Measurements from ENCODE around the gene GRID1. TPM values are rescaled to one million over a fixed set of nuclear protein-coding genes. Genes with fewer than 3 reads are reported as not detected.
"Not testable (repeated sequence)": the region's sequence is repeated elsewhere in the genome, so short reads cannot be mapped to it uniquely, and the experiment has no call there.

GRID1 gene
- polyA plus RNA-seq, 1 of the 3 experiments (the other 2 are of a cell fraction), result 0.13 TPM

GRCh38 chr10:86243651-86244155, 122.9 kb downstream of the GRID1 start:
- WGBS (ENCODE audit: low lambda C conversion rate), result 38% methylated on average over 10 of the region's 10 CpGs
- POLR2A ChIA-PET, result interaction anchor here (1.0 to 1.4 kb wide), 2 partner anchors 15 to 75 kb away, joined by 3 read pairs; no protein-coding TSS in a partner anchor

GRCh38 chr10:86242761-86243160, 123.8 kb downstream of the GRID1 start:
- Histone ChIP-seq H3K4me2 (no peak overlapping the region), H2AFZ (ENCODE audit: low read depth) (no peak overlapping the region), H3K9ac (no peak overlapping the region), H3K4me3 (ENCODE audit: low read depth in 2 of 2, low read length in 1 of 2) (no peak overlapping the region), H3K36me3 (replicated peaks in 1 of 2; ENCODE audit: control insufficient read depth in 1 of 2, insufficient read depth in 2 of 2, low read length in 1 of 2) (no peaks in the 10 kb centered on the region), H4K20me1 (ENCODE audit: insufficient read depth) (no peaks in the 10 kb centered on the region), H3K27ac (ENCODE audit: low read depth in 2 of 2, low read length in 1 of 2) (no peak overlapping the region), H3K27me3 (ENCODE audit: insufficient read depth) (no peaks in the 10 kb centered on the region), H3K79me2 (ENCODE audit: insufficient read depth) (no peaks in the 10 kb centered on the region), H3K4me1 (ENCODE audit: control insufficient read depth in 1 of 2, insufficient read depth in 2 of 2, low read depth in 1 of 2, low read length in 1 of 2) (peaks cover 0 to 24% of the 10 kb centered on the region in 2 experiments; a peak in 2 of 4 replicates), H3K9me2 (no peaks in the 10 kb centered on the region), H3F3A (replicated peaks; ENCODE audit: insufficient read depth) (no peaks in the 10 kb centered on the region), H3K9me3 (no peaks in the 10 kb centered on the region)
- no peak for TF ChIP-seq ELF1 (IDR thresholded peaks at IDR 0.05)
- TF ChIP-seq USF2 (IDR thresholded peaks at IDR 0.05; ENCODE audit: borderline replicate concordance, low read depth, low read length), result no peak
- TF ChIP-seq MXI1 (IDR thresholded peaks at IDR 0.05; ENCODE audit: low read depth, low read length), result no peak
- TF ChIP-seq MEF2A (IDR thresholded peaks at IDR 0.05; ENCODE audit: borderline replicate concordance, low read depth), result no peak
- no peak for TF ChIP-seq EZH2phosphoT487 (IDR thresholded peaks at IDR 0.05; ENCODE audit: borderline replicate concordance, low read depth)
- WGBS (ENCODE audit: low lambda C conversion rate), result 33% methylated on average over 3 of the region's 4 CpGs
- CTCF ChIA-PET, result interaction anchor here (0.8 to 2.5 kb wide), 5 partner anchors 17 to 107 kb away, joined by 3 to 7 read pairs (median 5); no protein-coding TSS in a partner anchor
- DNase-seq, result no peak
- POLR2A ChIA-PET, result interaction anchor here (1.6 kb wide), 1 partner anchor 8 kb away, joined by 3 read pairs; no protein-coding TSS in a partner anchor

More at GRCh38 chr10:86243651-86244155, 122.9 kb downstream of the GRID1 start:
- no peak overlapping the region for H3K4me2 ChIP-seq
- H3K9me3 ChIP-seq, result no peaks in the 10 kb centered on the region
- no peaks in the 10 kb centered on the region for H3K36me3 ChIP-seq (replicated peaks in 1 of 2; ENCODE audit: control insufficient read depth in 1 of 2, insufficient read depth in 2 of 2, low read length in 1 of 2)
- no peak overlapping the region for H3K4me3 ChIP-seq (ENCODE audit: low read depth in 2 of 2, low read length in 1 of 2)
- no peaks in the 10 kb centered on the region for H3K79me2 ChIP-seq (ENCODE audit: insufficient read depth)
- CTCF ChIA-PET, result interaction anchor here (0.6 to 2.5 kb wide), 4 partner anchors 17 to 143 kb away, joined by 3 to 7 read pairs (median 5); no protein-coding TSS in a partner anchor
- no peaks in the 10 kb centered on the region for H3F3A ChIP-seq (replicated peaks; ENCODE audit: insufficient read depth)
- DNase-seq, result no peak
- H3K4me1 ChIP-seq (ENCODE audit: control insufficient read depth in 1 of 2, insufficient read depth in 2 of 2, low read depth in 1 of 2, low read length in 1 of 2), result peaks cover 0 to 24% of the 10 kb centered on the region in 2 experiments; a peak in 2 of 4 replicates
- H2AFZ ChIP-seq (ENCODE audit: low read depth), result no peak overlapping the region
- H4K20me1 ChIP-seq (ENCODE audit: insufficient read depth), result no peaks in the 10 kb centered on the region
- H3K9me2 ChIP-seq, result no peaks in the 10 kb centered on the region
- H3K9ac ChIP-seq, result no peak overlapping the region
- no peaks in the 10 kb centered on the region for H3K27me3 ChIP-seq (ENCODE audit: insufficient read depth)
- no peak for TF ChIP-seq RAD21 (IDR thresholded peaks at IDR 0.05; ENCODE audit: low read length)
- no peak for TF ChIP-seq CTCF (IDR thresholded peaks at IDR 0.05)
- no peak for TF ChIP-seq SIN3A (IDR thresholded peaks at IDR 0.05; ENCODE audit: borderline replicate concordance, low read depth, low read length)
- TF ChIP-seq MEF2A (IDR thresholded peaks at IDR 0.05; ENCODE audit: borderline replicate concordance, low read depth), result no peak
- TF ChIP-seq TEAD4 (IDR thresholded peaks at IDR 0.05; ENCODE audit: borderline replicate concordance, insufficient read depth), result no peak
- no peak for TF ChIP-seq NRF1 (IDR thresholded peaks at IDR 0.05; ENCODE audit: low read depth, low read length)
- TF ChIP-seq IRF3 (IDR thresholded peaks at IDR 0.05; ENCODE audit: low read depth, low read length), result no peak
- TF ChIP-seq SMC3 (IDR thresholded peaks at IDR 0.05; ENCODE audit: low read depth, low read length), result no peak
- no peak for TF ChIP-seq YY1 (IDR thresholded peaks at IDR 0.05; ENCODE audit: low read depth)
- H3K27ac ChIP-seq (ENCODE audit: low read depth in 2 of 2, low read length in 1 of 2), result peak overlapping the region in 1 of 2 experiments; percentile 90; a peak in 2 of 4 replicates

GRCh38 chr10:86238089-86238488, 128.5 kb downstream of the GRID1 start:
- H3K4me2 ChIP-seq; DNase-seq; H3K4me1 ChIP-seq (ENCODE audit: control insufficient read depth in 1 of 2, insufficient read depth in 2 of 2, low read depth in 1 of 2, low read length in 1 of 2); H3K9me2 ChIP-seq; H3K4me3 ChIP-seq (ENCODE audit: low read depth in 2 of 2, low read length in 1 of 2); H3K27ac ChIP-seq (ENCODE audit: low read depth in 2 of 2, low read length in 1 of 2); H3F3A ChIP-seq (replicated peaks; ENCODE audit: insufficient read depth); H3K9me3 ChIP-seq; H3K27me3 ChIP-seq (ENCODE audit: insufficient read depth); H4K20me1 ChIP-seq (ENCODE audit: insufficient read depth); H2AFZ ChIP-seq (ENCODE audit: low read depth); H3K79me2 ChIP-seq (ENCODE audit: insufficient read depth); POLR2A ChIA-PET; H3K36me3 ChIP-seq (replicated peaks in 1 of 2; ENCODE audit: control insufficient read depth in 1 of 2, insufficient read depth in 2 of 2, low read length in 1 of 2); H3K9ac ChIP-seq: not testable (repeated sequence)
- CTCF ChIA-PET, result interaction anchor here (0.8 kb wide), 1 partner anchor 445 kb away, joined by 3 read pairs; no protein-coding TSS in a partner anchor
- 22% methylated on average over 2 of the region's 2 CpGs for WGBS (ENCODE audit: low lambda C conversion rate)
